ENCODE data around the gene ATP6V1A.

- no peak for TF ChIP-seq ZFP30 (CRISPR knock-in tag; IDR thresholded peaks at IDR 0.05)
- no peak for TF ChIP-seq RARB (CRISPR knock-in tag; IDR thresholded peaks at IDR 0.05)
- TF ChIP-seq CREB5 (CRISPR knock-in tag; IDR thresholded peaks at IDR 0.05; ENCODE audit: low read depth) = no peak
- no peak for TF ChIP-seq TOX (CRISPR knock-in tag; IDR thresholded peaks at IDR 0.05; ENCODE audit: borderline replicate concordance)
- no peak for TF ChIP-seq PATZ1 (CRISPR knock-in tag; IDR thresholded peaks at IDR 0.05; ENCODE audit: borderline replicate concordance)
- no peak for TF ChIP-seq OSR1 (CRISPR knock-in tag; IDR thresholded peaks at IDR 0.05)
- no peak for TF ChIP-seq ZNF70 (CRISPR knock-in tag; IDR thresholded peaks at IDR 0.05)
- TF ChIP-seq CSDC2 (CRISPR knock-in tag; IDR thresholded peaks at IDR 0.05) = no peak
- no peak for TF ChIP-seq SNAI2 (CRISPR knock-in tag; IDR thresholded peaks at IDR 0.05)
- TF ChIP-seq ISL1 (CRISPR knock-in tag; IDR thresholded peaks at IDR 0.05) = no peak
- no peak for TF ChIP-seq ZFP3 (CRISPR knock-in tag; IDR thresholded peaks at IDR 0.05)
- TF ChIP-seq PPARA (CRISPR knock-in tag; IDR thresholded peaks at IDR 0.05; ENCODE audit: borderline replicate concordance) = no peak
Observed at GRCh38 chr3:113791381-113791780, 44.5 kb downstream of the ATP6V1A start.

All from SK-N-SH treated with all-trans-retinoic acid at 6 μM for 48 hours (cell line).